Measurements from ENCODE around the gene DNAAF8.

DNA sequence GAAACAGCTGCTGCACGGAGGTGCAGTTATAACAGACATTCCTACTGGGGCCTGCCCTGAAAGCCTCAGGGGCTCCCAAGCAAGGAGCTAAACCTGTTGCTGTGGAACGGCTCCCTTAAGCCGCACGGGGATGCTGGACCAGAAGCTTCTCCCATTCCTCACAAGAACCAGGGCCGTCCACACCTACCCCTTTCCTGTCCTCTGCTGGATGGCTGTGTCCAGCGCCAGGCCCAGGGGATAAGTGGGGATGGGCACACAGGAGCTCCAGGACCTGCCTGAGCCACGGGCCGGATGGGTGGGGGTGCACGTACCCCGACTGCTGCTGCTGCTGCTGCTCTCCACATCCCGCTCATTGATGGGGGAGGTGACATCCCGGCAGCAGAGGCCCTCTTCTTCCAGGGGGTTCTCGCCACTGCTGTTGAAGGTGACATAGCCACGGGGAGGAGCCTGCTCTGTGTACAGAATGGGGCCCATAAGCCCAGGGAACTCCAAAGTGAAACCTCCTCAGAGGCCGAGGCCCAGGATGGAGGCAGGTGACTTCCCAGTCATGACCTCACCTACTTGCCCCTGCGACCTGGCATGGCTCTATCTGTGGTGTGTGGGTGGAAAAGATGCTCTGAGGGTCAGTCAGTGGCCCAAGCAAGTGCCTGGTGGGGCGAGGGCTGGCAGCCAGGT is 32.4 kb upstream of the DNAAF8 start:
- TF ChIP-seq CTCF (conservative IDR thresholded peaks at IDR 0.05): no peak
- TF ChIP-seq EZH2 (IDR thresholded peaks at IDR 0.05; ENCODE audit: low read depth): no peak

All from PC-9 (cell line).